NB4 (cell line): Measurements from ENCODE around the gene DNAJA2.

Experiments
- DNase-seq: peaks from one replicate; pipeline ENCODE4 v3.0.0; 2010; ENCODE audit warnings: low read depth
- H3K4me3 ChIP-seq: one replicate; pipeline ENCODE4 v1.5.1; 2011; ENCODE audit warnings: mild to moderate bottlenecking, low read depth, low read length, moderate library complexity
- CTCF ChIP-seq: IDR thresholded peaks from one replicate; pipeline ENCODE4 v1.5.1; 2012; ENCODE audit warnings: low read depth, low read length
- MAX ChIP-seq: IDR thresholded peaks from 2 replicates; pipeline ENCODE4 v1.6.1; 2011; ENCODE audit warnings: low read depth, low read length
- MYC ChIP-seq: IDR thresholded peaks from 2 replicates; pipeline ENCODE4 v1.6.1; 2011; ENCODE audit warnings: low read depth, low read length
- POLR2A ChIP-seq: IDR thresholded peaks from 2 replicates; pipeline ENCODE4 v1.6.1; 2011; ENCODE audit warnings: mild to moderate bottlenecking; ENCODE audit not compliant: insufficient read length; ENCODE audit errors: extremely low read depth

DNAJA2 gene

GRCh38 chr16:46974352-46974751 lies 878 bp upstream of the DNAJA2 start:
- no peak for TF ChIP-seq POLR2A
- TF ChIP-seq MAX, result peak; percentile 97
- peak; percentile 90 for TF ChIP-seq MYC
- peak; percentile 56 for DNase-seq
- H3K4me3 ChIP-seq, result peak overlapping the region; percentile 84

- no peak for DNase-seq
- peak overlapping the region; percentile 84 for H3K4me3 ChIP-seq
- TF ChIP-seq POLR2A, result no peak
- TF ChIP-seq MAX, result no peak
- TF ChIP-seq CTCF, result no peak
- TF ChIP-seq MYC, result no peak
Observed at GRCh38 chr16:46973996-46974324, 486 bp upstream of the DNAJA2 start.

- DNase-seq, result peak; percentile 65
- H3K4me3 ChIP-seq, result peak overlapping the region; percentile 84
- TF ChIP-seq CTCF, result no peak
- TF ChIP-seq POLR2A, result no peak
- peak; percentile 51 for TF ChIP-seq MAX
- TF ChIP-seq MYC, result no peak; the same call in 1 of the 2 replicates
Observed at GRCh38 chr16:46972429-46973206, 856 bp downstream of the DNAJA2 start.

GRCh38 chr16:46971271-46971670 lies 2.2 kb downstream of the DNAJA2 start:
- TF ChIP-seq POLR2A (no peak), MAX (no peak), MYC (no peak), CTCF (no peak)
- H3K4me3 ChIP-seq, result peak overlapping the region; percentile 84
- DNase-seq, result no peak

GRCh38 chr16:46970089-46970488 lies 3.4 kb downstream of the DNAJA2 start:
- TF ChIP-seq MAX (no peak), MYC (no peak), CTCF (no peak), POLR2A (no peak)
- DNase-seq, result no peak
- H3K4me3 ChIP-seq, result peak overlapping the region; percentile 34

GRCh38 chr16:46968063-46968435 lies 5.4 kb downstream of the DNAJA2 start:
- TF ChIP-seq MYC (no peak), MAX (no peak), CTCF (no peak), POLR2A (no peak)
- no peak overlapping the region for H3K4me3 ChIP-seq

More at GRCh38 chr16:46968063-46968435, 5.4 kb downstream of the DNAJA2 start:
- DNase-seq, result no peak
